ENCODE results near the gene MUC5AC. TPM values are rescaled to one million over a fixed set of nuclear protein-coding genes. Genes with fewer than 3 reads are reported as not detected.

Gene MUC5AC
- polyA plus RNA-seq, 1 donor (not counting 4 experiments of a cell fraction or from before 2014, with no cell fraction given) = not detected

DNA sequence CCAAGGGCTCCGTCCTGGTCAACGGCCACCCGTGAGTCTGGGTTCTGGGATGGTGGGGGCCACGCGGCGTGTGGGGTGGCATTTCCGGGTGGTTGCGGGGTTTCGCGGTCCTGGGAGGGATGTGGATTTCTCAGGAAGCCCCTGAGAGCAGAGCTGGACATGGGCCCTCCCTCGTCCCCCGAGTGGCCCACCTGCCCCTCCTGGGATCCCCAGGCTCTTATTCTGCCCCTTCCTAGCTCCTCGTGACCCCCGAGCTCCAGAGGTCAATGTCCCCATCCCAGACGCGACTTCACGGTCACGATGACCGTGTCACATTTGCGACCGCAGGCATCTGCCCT, 4.4 kb downstream of the MUC5AC start:
- FAIRE-seq = no peak
- H3K9ac ChIP-seq (ENCODE audit: control insufficient read depth, extremely low read depth, insufficient read depth, low read length) = no peak overlapping the region
- H3K4me2 ChIP-seq (ENCODE audit: control insufficient read depth, extremely low read depth, insufficient read depth, low read depth, low read length) = no peak overlapping the region
- no peaks in the 10 kb centered on the region for H3K27me3 ChIP-seq (ENCODE audit: control insufficient read depth, extremely low read depth, insufficient read depth, low read length)
- H3K9me1 ChIP-seq (ENCODE audit: control insufficient read depth, extremely low read depth, insufficient read depth, low read length) = no peaks in the 10 kb centered on the region
- H3K4me1 ChIP-seq (ENCODE audit: control insufficient read depth, extremely low read depth, insufficient read depth, low read length) = no peaks in the 10 kb centered on the region
- no peaks in the 10 kb centered on the region for H4K20me1 ChIP-seq (ENCODE audit: control insufficient read depth, extremely low read depth, insufficient read depth, low read length)
- no peaks in the 10 kb centered on the region for H3K36me3 ChIP-seq (ENCODE audit: control insufficient read depth in 2 of 2, extremely low read depth in 1 of 2, insufficient read depth in 2 of 2, low read length in 2 of 2)
- no peaks in the 10 kb centered on the region for H3K79me2 ChIP-seq (ENCODE audit: control insufficient read depth, insufficient read depth, low read length)
- H3K4me3 ChIP-seq (ENCODE audit: control insufficient read depth in 2 of 3, extremely low read depth in 1 of 3, insufficient read depth in 2 of 3, low read depth in 1 of 3, low read length in 3 of 3) = no peak overlapping the region
- no peak overlapping the region for H2AFZ ChIP-seq (ENCODE audit: control insufficient read depth, low read length)
- no peak overlapping the region for H3K27ac ChIP-seq (ENCODE audit: control insufficient read depth, insufficient read depth, low read length)
- TF ChIP-seq EZH2 (IDR thresholded peaks at IDR 0.05; ENCODE audit: low read length) = no peak
- TF ChIP-seq, protein P1, sequence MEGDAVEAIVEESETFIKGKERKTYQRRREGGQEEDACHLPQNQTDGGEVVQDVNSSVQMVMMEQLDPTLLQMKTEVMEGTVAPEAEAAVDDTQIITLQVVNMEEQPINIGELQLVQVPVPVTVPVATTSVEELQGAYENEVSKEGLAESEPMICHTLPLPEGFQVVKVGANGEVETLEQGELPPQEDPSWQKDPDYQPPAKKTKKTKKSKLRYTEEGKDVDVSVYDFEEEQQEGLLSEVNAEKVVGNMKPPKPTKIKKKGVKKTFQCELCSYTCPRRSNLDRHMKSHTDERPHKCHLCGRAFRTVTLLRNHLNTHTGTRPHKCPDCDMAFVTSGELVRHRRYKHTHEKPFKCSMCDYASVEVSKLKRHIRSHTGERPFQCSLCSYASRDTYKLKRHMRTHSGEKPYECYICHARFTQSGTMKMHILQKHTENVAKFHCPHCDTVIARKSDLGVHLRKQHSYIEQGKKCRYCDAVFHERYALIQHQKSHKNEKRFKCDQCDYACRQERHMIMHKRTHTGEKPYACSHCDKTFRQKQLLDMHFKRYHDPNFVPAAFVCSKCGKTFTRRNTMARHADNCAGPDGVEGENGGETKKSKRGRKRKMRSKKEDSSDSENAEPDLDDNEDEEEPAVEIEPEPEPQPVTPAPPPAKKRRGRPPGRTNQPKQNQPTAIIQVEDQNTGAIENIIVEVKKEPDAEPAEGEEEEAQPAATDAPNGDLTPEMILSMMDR (optimal IDR thresholded peaks at IDR 0.05 in 1 of 3, IDR thresholded peaks at IDR 0.05 in 1 of 3, conservative IDR thresholded peaks at IDR 0.05 in 1 of 3; ENCODE audit: extremely low read depth in 1 of 3, insufficient read depth in 2 of 3, low read length in 3 of 3) = no peak
- H3K9me3 ChIP-seq (ENCODE audit: control insufficient read depth, low read depth, low read length) = no peaks in the 10 kb centered on the region
- dilution Hi-C loops (cut with MboI; ENCODE audit: extremely low pct_ligation_motif_present, low sequenced_read_pairs) = no loop called here
- DNase-seq (ENCODE audit: low read depth, low spot score) = no peak

DNA sequence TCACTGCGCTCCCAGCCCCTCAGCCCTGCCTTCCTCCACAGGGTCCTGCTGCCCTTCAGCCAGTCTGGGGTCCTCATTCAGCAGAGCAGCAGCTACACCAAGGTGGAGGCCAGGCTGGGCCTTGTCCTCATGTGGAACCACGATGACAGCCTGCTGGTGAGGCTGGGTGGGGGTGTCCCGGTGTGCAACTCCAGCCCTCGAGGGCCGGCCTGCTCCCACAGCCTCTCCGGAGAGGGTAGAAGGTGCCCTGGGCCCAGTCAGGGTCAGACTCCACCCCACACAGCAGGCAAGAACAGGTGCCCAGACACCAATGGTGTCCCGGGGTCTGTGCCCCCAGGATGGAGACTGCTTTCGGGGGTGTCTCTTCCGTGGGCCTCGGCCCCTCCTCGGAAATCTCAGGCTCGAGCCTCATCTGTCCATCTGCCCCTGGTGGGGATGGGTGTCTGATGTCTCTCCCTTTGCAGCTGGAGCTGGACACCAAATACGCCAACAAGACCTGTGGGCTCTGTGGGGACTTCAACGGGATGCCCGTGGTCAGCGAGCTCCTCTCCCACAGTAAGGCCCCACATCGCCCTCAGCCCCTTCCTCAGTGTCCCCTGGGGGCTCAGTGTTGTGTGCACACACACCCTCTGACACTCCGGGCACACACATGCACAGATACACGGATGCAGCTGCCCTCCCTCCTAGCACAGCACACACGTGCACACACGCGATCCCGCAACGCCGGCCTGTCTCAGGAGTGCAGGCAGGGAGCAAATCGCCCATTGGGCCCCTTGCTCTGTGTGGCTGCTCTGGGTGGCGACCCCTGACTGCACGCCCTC, 4.9 kb downstream of the MUC5AC start:
- no peaks in the 10 kb centered on the region for H3K9me3 ChIP-seq (ENCODE audit: control insufficient read depth, low read depth, low read length)
- DNase-seq (ENCODE audit: low read depth, low spot score) (no peak), FAIRE-seq (no peak)
- TF ChIP-seq EZH2 (IDR thresholded peaks at IDR 0.05; ENCODE audit: low read length) = no peak
- TF ChIP-seq, protein P1 (optimal IDR thresholded peaks at IDR 0.05 in 1 of 3, IDR thresholded peaks at IDR 0.05 in 1 of 3, conservative IDR thresholded peaks at IDR 0.05 in 1 of 3; ENCODE audit: extremely low read depth in 1 of 3, insufficient read depth in 2 of 3, low read length in 3 of 3) = no peak
- H2AFZ ChIP-seq (ENCODE audit: control insufficient read depth, low read length) = no peak overlapping the region
- H4K20me1 ChIP-seq (ENCODE audit: control insufficient read depth, extremely low read depth, insufficient read depth, low read length) = no peaks in the 10 kb centered on the region
- H3K9ac ChIP-seq (ENCODE audit: control insufficient read depth, extremely low read depth, insufficient read depth, low read length) = no peak overlapping the region
- no peaks in the 10 kb centered on the region for H3K9me1 ChIP-seq (ENCODE audit: control insufficient read depth, extremely low read depth, insufficient read depth, low read length)
- no peak overlapping the region for H3K4me3 ChIP-seq (ENCODE audit: control insufficient read depth in 2 of 3, extremely low read depth in 1 of 3, insufficient read depth in 2 of 3, low read depth in 1 of 3, low read length in 3 of 3)
- no peaks in the 10 kb centered on the region for H3K36me3 ChIP-seq (ENCODE audit: control insufficient read depth in 2 of 2, extremely low read depth in 1 of 2, insufficient read depth in 2 of 2, low read length in 2 of 2)
- H3K4me1 ChIP-seq (ENCODE audit: control insufficient read depth, extremely low read depth, insufficient read depth, low read length) = no peaks in the 10 kb centered on the region
- H3K27me3 ChIP-seq (ENCODE audit: control insufficient read depth, extremely low read depth, insufficient read depth, low read length) = no peaks in the 10 kb centered on the region
- H3K79me2 ChIP-seq (ENCODE audit: control insufficient read depth, insufficient read depth, low read length) = no peaks in the 10 kb centered on the region
- no peak overlapping the region for H3K4me2 ChIP-seq (ENCODE audit: control insufficient read depth, extremely low read depth, insufficient read depth, low read depth, low read length)
- no peak overlapping the region for H3K27ac ChIP-seq (ENCODE audit: control insufficient read depth, insufficient read depth, low read length)
- dilution Hi-C loops (cut with MboI; ENCODE audit: extremely low pct_ligation_motif_present, low sequenced_read_pairs) = no loop called here
